Prostate gland (tissue), 2 donors: ENCODE measurements around the gene GTPBP6.

Source experiments
- POLR2A ChIP-seq: fragments of 450-650 bp; IDR thresholded peaks from one replicate; pipeline ENCODE4 v1.6.1; 2016; ENCODE audit warnings: antibody characterized with exemption, mild to moderate bottlenecking
- TF ChIP-seq, protein P1 (sequence below), 4 experiments: fragments of 200-600 bp in 2 of 4; fragments of 450-650 bp in 2 of 4; sonication (generic) in 2 of 4; IDR thresholded peaks; 1 replicate in 3 of 4; 2 replicates in 1 of 4; pipeline ENCODE4 v1.5.1; 2016 to 2019; ENCODE audit warnings: antibody characterized with exemption in 4 of 4, mild to moderate bottlenecking in 2 of 4, moderate library complexity in 2 of 4

DNA sequence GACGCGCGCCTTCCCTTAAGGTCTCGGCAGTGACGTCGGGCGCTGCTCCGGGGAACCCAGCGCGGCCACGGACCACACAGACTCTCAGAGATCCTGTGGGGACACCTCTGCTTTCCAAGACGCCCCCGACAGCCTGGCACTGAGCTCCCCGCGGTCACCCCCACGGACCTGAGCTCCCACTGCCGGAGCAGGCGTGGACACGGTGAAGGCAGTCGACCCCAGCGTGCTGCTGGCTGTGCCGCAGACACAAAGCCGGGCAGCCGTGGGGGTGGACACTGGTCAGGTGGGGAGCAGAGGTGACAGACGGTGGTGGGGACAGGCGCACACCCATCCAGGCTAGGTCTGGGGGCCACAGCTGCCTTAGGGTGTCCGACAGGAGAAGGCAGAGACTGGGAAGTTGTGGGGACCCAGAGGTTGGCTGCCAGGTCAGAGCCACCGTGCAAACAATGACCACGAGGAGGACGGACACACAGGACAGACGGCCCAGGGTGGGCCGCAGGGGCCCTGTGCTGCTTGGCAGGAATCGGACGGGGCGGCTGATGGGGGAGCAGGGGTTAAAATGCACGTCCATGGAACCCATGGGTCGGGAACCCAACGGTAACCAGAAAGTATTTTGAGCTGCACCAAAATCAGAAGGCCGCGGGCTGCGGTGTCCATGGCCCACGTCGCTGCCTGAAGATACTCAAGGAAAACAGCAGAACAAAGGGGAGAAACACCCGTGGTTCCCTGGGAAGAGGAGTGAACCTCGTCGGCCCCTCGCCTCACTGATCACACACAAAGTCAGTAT, 16.6 kb upstream of the GTPBP6 start:
- TF ChIP-seq POLR2A, result no peak
- TF ChIP-seq, protein P1, sequence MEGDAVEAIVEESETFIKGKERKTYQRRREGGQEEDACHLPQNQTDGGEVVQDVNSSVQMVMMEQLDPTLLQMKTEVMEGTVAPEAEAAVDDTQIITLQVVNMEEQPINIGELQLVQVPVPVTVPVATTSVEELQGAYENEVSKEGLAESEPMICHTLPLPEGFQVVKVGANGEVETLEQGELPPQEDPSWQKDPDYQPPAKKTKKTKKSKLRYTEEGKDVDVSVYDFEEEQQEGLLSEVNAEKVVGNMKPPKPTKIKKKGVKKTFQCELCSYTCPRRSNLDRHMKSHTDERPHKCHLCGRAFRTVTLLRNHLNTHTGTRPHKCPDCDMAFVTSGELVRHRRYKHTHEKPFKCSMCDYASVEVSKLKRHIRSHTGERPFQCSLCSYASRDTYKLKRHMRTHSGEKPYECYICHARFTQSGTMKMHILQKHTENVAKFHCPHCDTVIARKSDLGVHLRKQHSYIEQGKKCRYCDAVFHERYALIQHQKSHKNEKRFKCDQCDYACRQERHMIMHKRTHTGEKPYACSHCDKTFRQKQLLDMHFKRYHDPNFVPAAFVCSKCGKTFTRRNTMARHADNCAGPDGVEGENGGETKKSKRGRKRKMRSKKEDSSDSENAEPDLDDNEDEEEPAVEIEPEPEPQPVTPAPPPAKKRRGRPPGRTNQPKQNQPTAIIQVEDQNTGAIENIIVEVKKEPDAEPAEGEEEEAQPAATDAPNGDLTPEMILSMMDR (IDR thresholded peaks at IDR 0.05), result no peak
